PC-3 (cell line): Measurements from ENCODE around the gene ZSWIM4. TPM values are rescaled to one million over a fixed set of nuclear protein-coding genes. Genes with fewer than 3 reads are reported as not detected.

Experiments
- ATAC-seq: fragments of 200-7000 bp; cut with Tn5 transposase; 2 replicates; pipeline ENCODE4 v1.9.1; 2020; ENCODE audit warnings: mild to moderate bottlenecking, moderate library complexity
- BruUV-seq: library from RNA; stranded (reverse); fragments of 400-500 nt; replicated peaks from 2 replicates; lab custom pipeline; 2021; lab: Mats Ljungman, UMichigan
- CTCF ChIA-PET: fragments of 300-600 bp; sonication (Branson Sonifier 250); formaldehyde crosslinking; loops from one replicate; lab custom pipeline; 2022; ENCODE audit warnings: antibody characterized with exemption; lab: Charles Lee
- POLR2A ChIA-PET: fragments of 300-600 bp; sonication (Branson Sonifier 250); formaldehyde crosslinking; loops from one replicate; lab custom pipeline; 2022; ENCODE audit warnings: antibody characterized with exemption; ENCODE audit not compliant: unreplicated experiment; lab: Charles Lee
- DNase-seq: peaks from one replicate; pipeline ENCODE4 v3.0.0-alpha.2; 2015
- H2AFZ ChIP-seq: fragments of 300-600 bp; sonication (generic); 2 replicates; pipeline ENCODE4 v1.6.0; 2016; ENCODE audit warnings: antibody characterized with exemption, low read length
- H3F3A ChIP-seq: fragments of 300-600 bp; sonication (generic); one replicate; pipeline ENCODE4 v1.6.0; 2017; ENCODE audit warnings: antibody characterized with exemption, low read length, control low read depth, mild to moderate bottlenecking; ENCODE audit not compliant: unreplicated experiment
- H3K27ac ChIP-seq: fragments of 300-600 bp; sonication (generic); 2 replicates; pipeline ENCODE4 v1.5.1; 2016; ENCODE audit warnings: mild to moderate bottlenecking, low read length
- H3K27me3 ChIP-seq: fragments of 300-600 bp; sonication (generic); 2 replicates; pipeline ENCODE4 v1.6.1; 2016; ENCODE audit warnings: low read length, mixed read lengths
- H3K36me3 ChIP-seq: fragments of 300-600 bp; sonication (generic); 2 replicates; pipeline ENCODE4 v1.6.1; 2016; ENCODE audit warnings: low read depth, mixed run types, low read length, mixed read lengths
- H3K4me1 ChIP-seq: fragments of 300-600 bp; sonication (generic); 2 replicates; pipeline ENCODE4 v1.5.1; 2016; ENCODE audit warnings: low read length; ENCODE audit not compliant: insufficient read depth
- H3K4me2 ChIP-seq: fragments of 300-600 bp; sonication (generic); 2 replicates; pipeline ENCODE4 v1.6.0; 2016; ENCODE audit warnings: low read length
- H3K4me3 ChIP-seq: fragments of 300-600 bp; sonication (generic); 2 replicates; pipeline ENCODE4 v1.5.1; 2016; ENCODE audit warnings: mild to moderate bottlenecking, low read length, mixed read lengths
- H3K79me2 ChIP-seq: fragments of 300-600 bp; sonication (generic); 2 replicates; pipeline ENCODE4 v1.6.1; 2017; ENCODE audit warnings: low read length, mixed read lengths
- H3K9ac ChIP-seq: fragments of 300-600 bp; sonication (generic); 2 replicates; pipeline ENCODE4 v1.6.0; 2016; ENCODE audit warnings: mild to moderate bottlenecking, low read length
- H3K9me2 ChIP-seq: fragments of 300-600 bp; sonication (generic); replicated peaks from 2 replicates; pipeline ENCODE4 v1.6.1; 2016; ENCODE audit warnings: mixed run types, low read length, mixed read lengths
- H3K9me3 ChIP-seq: fragments of 300-600 bp; sonication (generic); 2 replicates; pipeline ENCODE4 v1.6.1; 2016; ENCODE audit warnings: low read length, mixed read lengths
- H4K20me1 ChIP-seq: fragments of 300-600 bp; sonication (generic); 2 replicates; pipeline ENCODE4 v1.6.1; 2016; ENCODE audit warnings: low read length, mixed read lengths
- CTCF ChIP-seq: fragments of 300-600 bp; sonication (generic); conservative IDR thresholded peaks from 2 replicates; pipeline ENCODE4 v1.5.1; 2017; ENCODE audit warnings: antibody characterized with exemption, low read depth, mild to moderate bottlenecking, low read length
- EZH2 ChIP-seq: fragments of 300-600 bp; sonication (generic); IDR thresholded peaks from one replicate; pipeline ENCODE4 v1.6.1; 2017; ENCODE audit warnings: antibody characterized with exemption, mild to moderate bottlenecking, low read length; ENCODE audit not compliant: unreplicated experiment
- EZH2phosphoT487 ChIP-seq: fragments of 300-600 bp; sonication (generic); IDR thresholded peaks from 2 replicates; pipeline ENCODE4 v1.6.1; 2018; ENCODE audit warnings: mild to moderate bottlenecking, antibody characterized with exemption, low read length, borderline replicate concordance
- intact Hi-C: fragments of 100-400 bp; cut with micrococcal nuclease; formaldehyde crosslinking; loops from 2 replicates; pipeline ENCODE4 v1.9.0; 2023
- total RNA-seq: library from RNA; depleted of rRNA; stranded (reverse); fragments of >200 nt; gene quantifications from 2 replicates; pipeline ENCODE4 v1.2.3, GENCODE V29; 2014

ZSWIM4 gene
- total RNA-seq, 1 experiment from 2014 or later: 8.0 TPM

- no TSS peak for BruUV-seq
- Histone ChIP-seq H2AFZ (no peak overlapping the region), H4K20me1 (no peaks in the 10 kb centered on the region), H3K4me2 (no peak overlapping the region), H3K27me3 (no peaks in the 10 kb centered on the region), H3K4me1 (no peaks in the 10 kb centered on the region), H3K79me2 (no peaks in the 10 kb centered on the region), H3K4me3 (no peak overlapping the region), H3K9ac (no peak overlapping the region), H3F3A (no peaks in the 10 kb centered on the region), H3K36me3 (peaks cover 31% of the 10 kb centered on the region), H3K9me2 (no peaks in the 10 kb centered on the region), H3K9me3 (no peaks in the 10 kb centered on the region), H3K27ac (no peak overlapping the region)
- CTCF ChIA-PET: no interaction called here
- intact Hi-C loops: no loop called here
- DNase-seq (no peak), ATAC-seq (no peak)
- POLR2A ChIA-PET: no interaction called here
- TF ChIP-seq CTCF (no peak), EZH2phosphoT487 (no peak), EZH2 (no peak)
Observed at GRCh38 chr19:13756210-13756609, 39.0 kb upstream of the ZSWIM4 start.

- DNase-seq (no peak), ATAC-seq (no peak)
- H4K20me1 ChIP-seq: no peaks in the 10 kb centered on the region
- no peaks in the 10 kb centered on the region for H3F3A ChIP-seq
- H3K4me2 ChIP-seq: no peak overlapping the region
- H3K4me1 ChIP-seq: no peaks in the 10 kb centered on the region
- intact Hi-C loops: no loop called here
- H3K4me3 ChIP-seq: no peak overlapping the region
- H3K9me3 ChIP-seq: no peaks in the 10 kb centered on the region
- peaks cover 32% of the 10 kb centered on the region for H3K36me3 ChIP-seq
- no TSS peak for BruUV-seq
- H2AFZ ChIP-seq: no peak overlapping the region
- no peaks in the 10 kb centered on the region for H3K27me3 ChIP-seq
- ChIA-PET CTCF (no interaction called here), POLR2A (no interaction called here)
- H3K27ac ChIP-seq: no peak overlapping the region
- TF ChIP-seq EZH2phosphoT487 (no peak), CTCF (no peak), EZH2 (no peak)
- no peaks in the 10 kb centered on the region for H3K9me2 ChIP-seq
- H3K79me2 ChIP-seq: peaks cover 9% of the 10 kb centered on the region
- no peak overlapping the region for H3K9ac ChIP-seq
Observed at GRCh38 chr19:13757805-13758772, 37.2 kb upstream of the ZSWIM4 start.

GRCh38 chr19:13758795-13759194, 36.4 kb upstream of the ZSWIM4 start:
- Histone ChIP-seq H3K9ac (no peak overlapping the region), H3K4me3 (no peak overlapping the region), H3F3A (no peaks in the 10 kb centered on the region), H3K36me3 (peaks cover 31% of the 10 kb centered on the region), H3K27ac (no peak overlapping the region), H3K4me2 (no peak overlapping the region), H3K79me2 (peaks cover 15% of the 10 kb centered on the region), H3K9me2 (no peaks in the 10 kb centered on the region), H2AFZ (no peak overlapping the region), H3K4me1 (no peaks in the 10 kb centered on the region; the same call in 1 of the 2 replicates), H3K9me3 (no peaks in the 10 kb centered on the region), H4K20me1 (no peaks in the 10 kb centered on the region), H3K27me3 (no peaks in the 10 kb centered on the region)
- TF ChIP-seq CTCF: no peak
- TF ChIP-seq EZH2: no peak
- no peak for TF ChIP-seq EZH2phosphoT487
- ChIA-PET POLR2A (no interaction called here), CTCF (no interaction called here)
- no TSS peak for BruUV-seq
- intact Hi-C loops: no loop called here
- ATAC-seq (no peak), DNase-seq (no peak)
